Spinal cord (tissue), 10 donors: ENCODE data around the gene RAB4A. TPM values are rescaled to one million over a fixed set of nuclear protein-coding genes. Genes with fewer than 3 reads are reported as not detected.

Experiments used
- DNase-seq, 6 donors: peaks; one replicate each; pipeline versions ENCODE4 v3.0.0 to v3.0.0-alpha.2; 2013 to 2015; ENCODE audit warnings: low spot score in 6 of 6, low read depth in 4 of 6
- H3K27ac ChIP-seq: one replicate; pipeline ENCODE4 v1.5.1; 2013; ENCODE audit warnings: low read depth, low read length, control low read depth
- H3K27me3 ChIP-seq: one replicate; pipeline ENCODE4 v1.6.1; 2013; ENCODE audit warnings: low read length; ENCODE audit not compliant: control insufficient read depth, insufficient read depth
- H3K36me3 ChIP-seq: one replicate; pipeline ENCODE4 v1.6.1; 2013; ENCODE audit warnings: low read length; ENCODE audit not compliant: control insufficient read depth, insufficient read depth
- H3K4me1 ChIP-seq: one replicate; pipeline ENCODE4 v1.6.1; 2013; ENCODE audit warnings: low read length; ENCODE audit not compliant: control insufficient read depth, insufficient read depth
- H3K4me3 ChIP-seq: one replicate; pipeline ENCODE4 v1.5.1; 2013; ENCODE audit warnings: low read depth, low read length, control low read depth
- H3K9me3 ChIP-seq: one replicate; pipeline ENCODE4 v1.6.1; 2013; ENCODE audit warnings: low read length; ENCODE audit not compliant: control insufficient read depth, insufficient read depth
- WGBS: methylation state at CpG from one replicate; pipeline ENCODE4 v1.1.5; 2013; ENCODE audit warnings: missing lambda C conversion rate; ENCODE audit not compliant: insufficient coverage; 5-methylcytosine and 5-hydroxymethylcytosine counted together
- polyA plus RNA-seq, 2 donors: library from polyadenylated mRNA; unstranded; fragments of 120-200 nt; gene quantifications; one replicate each; pipeline ENCODE4 v1.2.1, GENCODE V29; 2013; ENCODE audit not compliant: insufficient read length in 2 of 2
- total RNA-seq, 2 donors: library from RNA; depleted of rRNA in 1 of 2; stranded (reverse); fragments of 120-200 nt in 1 of 2; fragments of >200 nt in 1 of 2; gene quantifications; one replicate each; pipeline versions ENCODE4 v1.2.3 to v1.2.4, GENCODE V29; 2013 to 2014
- donor health status: healthy.

Gene RAB4A
- total and polyA plus RNA-seq, 4 donors = 42.6 to 82.2 (median 58.5) TPM

DNA sequence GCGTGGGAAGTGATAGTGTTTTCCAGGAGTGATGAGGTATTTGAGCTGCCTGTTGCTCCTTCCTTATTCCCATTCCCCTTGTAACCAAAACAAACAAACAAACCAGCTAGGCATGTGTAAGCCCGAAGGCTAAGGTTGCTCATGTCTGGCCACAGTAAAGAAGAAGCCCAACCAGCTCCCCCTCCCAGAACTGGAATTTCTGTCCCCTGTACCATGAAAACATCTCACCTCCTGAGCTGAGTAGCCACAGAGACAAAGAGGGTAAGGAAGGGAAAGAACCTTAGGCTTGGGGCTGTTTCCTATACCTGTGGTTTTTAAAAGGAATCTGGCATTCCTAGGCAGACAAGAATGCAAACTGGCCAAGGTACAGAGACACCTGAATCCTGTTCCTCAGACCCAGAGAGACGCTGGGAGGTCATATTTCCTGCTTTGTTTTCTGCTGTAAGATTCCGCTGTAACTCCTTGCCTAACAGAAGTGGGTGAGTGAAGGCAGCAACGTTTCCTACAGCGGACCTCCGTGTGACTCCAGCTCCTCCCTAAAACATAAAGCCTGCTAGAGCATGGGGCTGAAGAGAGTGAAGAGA is 41.7 kb upstream of the RAB4A start:
- DNase-seq = peak in 1 of 6 donors; percentile 56
- H3K27ac ChIP-seq = peak overlapping the region; percentile 19
- H3K4me1 ChIP-seq = peaks cover 35% of the 10 kb centered on the region
- H3K9me3 ChIP-seq = no peaks in the 10 kb centered on the region
- no peak overlapping the region for H3K4me3 ChIP-seq
- 0% methylated on average over 1 of the region's 7 CpGs for WGBS
- no peaks in the 10 kb centered on the region for H3K36me3 ChIP-seq
- H3K27me3 ChIP-seq = no peaks in the 10 kb centered on the region

GRCh38 chr1:229229721-229230139 is 41.2 kb upstream of the RAB4A start:
- Histone ChIP-seq H3K27me3 (no peaks in the 10 kb centered on the region), H3K4me3 (no peak overlapping the region), H3K27ac (peak overlapping the region; percentile 19), H3K36me3 (no peaks in the 10 kb centered on the region), H3K9me3 (no peaks in the 10 kb centered on the region), H3K4me1 (peaks cover 35% of the 10 kb centered on the region)
- 0% methylated on average over 2 of the region's 4 CpGs for WGBS
- peak in 2 of 6 donors; percentile 67 to 85 for DNase-seq

- no peak for DNase-seq
- Histone ChIP-seq H3K4me3 (no peak overlapping the region), H3K27me3 (no peaks in the 10 kb centered on the region), H3K27ac (peak overlapping the region; percentile 19), H3K9me3 (no peaks in the 10 kb centered on the region), H3K36me3 (no peaks in the 10 kb centered on the region), H3K4me1 (peaks cover 35% of the 10 kb centered on the region)
- WGBS = 43% methylated on average over 9 of the region's 14 CpGs
Measured at GRCh38 chr1:229230140-229230892, 40.6 kb upstream of the RAB4A start.

GRCh38 chr1:229230893-229231753 is 39.8 kb upstream of the RAB4A start:
- peaks cover 35% of the 10 kb centered on the region for H3K4me1 ChIP-seq
- no peaks in the 10 kb centered on the region for H3K27me3 ChIP-seq
- 55% methylated on average over 6 of the region's 9 CpGs for WGBS
- H3K4me3 ChIP-seq = no peak overlapping the region
- H3K36me3 ChIP-seq = no peaks in the 10 kb centered on the region
- no peak overlapping the region for H3K27ac ChIP-seq
- no peaks in the 10 kb centered on the region for H3K9me3 ChIP-seq
- DNase-seq = peak in 1 of 6 donors; percentile 41

GRCh38 chr1:229231754-229232119 is 39.2 kb upstream of the RAB4A start:
- no peaks in the 10 kb centered on the region for H3K36me3 ChIP-seq
- no peaks in the 10 kb centered on the region for H3K9me3 ChIP-seq
- no peak overlapping the region for H3K27ac ChIP-seq
- H3K4me3 ChIP-seq = no peak overlapping the region
- H3K4me1 ChIP-seq = peaks cover 35% of the 10 kb centered on the region
- WGBS = 74% methylated on average over 3 of the region's 3 CpGs
- no peaks in the 10 kb centered on the region for H3K27me3 ChIP-seq
- no peak for DNase-seq

- Histone ChIP-seq H3K27ac (no peak overlapping the region), H3K4me3 (no peak overlapping the region), H3K4me1 (peaks cover 19% of the 10 kb centered on the region), H3K9me3 (no peaks in the 10 kb centered on the region), H3K36me3 (no peaks in the 10 kb centered on the region), H3K27me3 (no peaks in the 10 kb centered on the region)
- DNase-seq = no peak
- 84% methylated on average over 9 of the region's 13 CpGs for WGBS
Measured at GRCh38 chr1:229234870-229235472, 35.9 kb upstream of the RAB4A start.

DNA sequence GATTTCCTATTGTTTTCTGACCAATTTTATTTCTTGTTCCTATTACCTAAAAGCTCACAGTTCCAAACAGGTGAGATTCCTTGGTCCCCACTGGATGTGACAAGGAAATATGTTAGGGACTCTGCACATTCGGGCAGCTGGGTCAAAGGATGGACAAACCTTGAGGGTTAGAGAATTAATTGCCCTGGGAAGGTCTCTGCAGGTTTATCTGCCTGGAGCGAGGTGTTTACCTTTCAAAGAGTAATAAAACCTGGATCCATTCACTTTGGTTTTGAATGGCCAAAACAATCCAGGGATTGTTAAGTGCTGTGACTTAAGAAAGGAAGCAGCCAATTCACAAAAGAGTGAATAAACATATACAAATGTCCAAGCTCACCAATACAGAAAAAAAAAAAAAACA is 33.6 kb upstream of the RAB4A start:
- DNase-seq = no peak
- H3K36me3 ChIP-seq = no peaks in the 10 kb centered on the region
- no peaks in the 10 kb centered on the region for H3K27me3 ChIP-seq
- no peak overlapping the region for H3K27ac ChIP-seq
- WGBS = 48% methylated on average over 2 of the region's 2 CpGs
- H3K9me3 ChIP-seq = no peaks in the 10 kb centered on the region
- no peaks in the 10 kb centered on the region for H3K4me1 ChIP-seq
- H3K4me3 ChIP-seq = no peak overlapping the region

DNA sequence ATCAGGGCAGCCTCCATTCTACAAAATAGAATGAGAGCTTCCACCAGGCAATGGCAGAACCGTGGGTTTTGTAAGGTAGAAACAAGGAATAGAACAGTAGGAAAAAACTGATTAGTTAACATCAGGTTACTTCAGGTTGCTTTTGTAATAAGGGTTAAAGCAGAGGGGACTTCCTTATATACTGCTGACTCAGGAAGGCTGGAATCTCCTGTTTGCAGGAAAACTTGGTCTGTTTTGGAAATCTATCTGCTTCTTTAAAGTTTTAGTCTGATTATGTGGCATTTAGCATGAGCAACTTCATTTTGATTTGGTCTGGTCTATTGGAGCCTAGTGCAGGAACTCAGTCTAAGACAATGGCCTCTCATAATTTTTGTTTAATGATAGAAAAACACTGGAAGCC is 32.7 kb upstream of the RAB4A start:
- H3K36me3 ChIP-seq = no peaks in the 10 kb centered on the region
- H3K27ac ChIP-seq = no peak overlapping the region
- H3K4me1 ChIP-seq = no peaks in the 10 kb centered on the region
- no peaks in the 10 kb centered on the region for H3K27me3 ChIP-seq
- WGBS = no CpG with 5 or more reads among the region's 1 CpG
- H3K9me3 ChIP-seq = no peaks in the 10 kb centered on the region
- no peak for DNase-seq
- no peak overlapping the region for H3K4me3 ChIP-seq

- WGBS = 87% methylated on average over 5 of the region's 6 CpGs
- no peaks in the 10 kb centered on the region for H3K27me3 ChIP-seq
- no peak for DNase-seq
- H3K4me1 ChIP-seq = no peaks in the 10 kb centered on the region
- H3K36me3 ChIP-seq = no peaks in the 10 kb centered on the region
- H3K9me3 ChIP-seq = no peaks in the 10 kb centered on the region
- H3K27ac ChIP-seq = no peak overlapping the region
- no peak overlapping the region for H3K4me3 ChIP-seq
Measured at GRCh38 chr1:229238674-229239415, 32.1 kb upstream of the RAB4A start.
